Measurements from ENCODE around the gene HECW1. TPM values are rescaled to one million over a fixed set of nuclear protein-coding genes. Genes with fewer than 3 reads are reported as not detected.
A peak's percentile ranks its signal among the peaks of the same experiment; 100 is the strongest.

The HECW1 gene
- total and polyA plus RNA-seq, 2 of the 8 experiments (the other 6 are each of a cell fraction or from before 2014, with no cell fraction given) = 2.9 to 12.7 TPM

DNA sequence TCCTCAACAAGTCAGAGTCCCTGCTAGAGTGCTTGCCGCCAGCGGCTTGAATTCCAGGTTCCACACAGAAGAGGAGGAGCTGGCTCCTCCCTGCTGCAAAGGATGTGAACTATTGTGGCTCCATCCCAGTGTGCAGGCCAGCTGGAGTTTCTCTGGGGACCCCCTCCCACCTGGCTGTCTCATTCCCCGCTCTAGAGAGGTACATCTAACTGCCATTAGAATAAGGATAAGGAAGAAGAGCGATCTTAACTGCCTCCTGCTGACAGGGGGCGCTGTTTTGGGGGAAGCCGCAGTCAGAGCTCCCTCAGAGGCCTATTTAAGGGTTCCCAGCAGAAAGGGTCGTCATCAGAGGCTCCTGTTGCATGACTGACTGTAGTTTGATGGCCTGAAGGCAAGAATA lies 40.8 kb upstream of the HECW1 start:
- CTCF ChIA-PET (ENCODE audit: partially characterized antibody) = interaction anchor here (0.6 to 3.8 kb wide), 52 partner anchors 8 to 754 kb away, joined by 3 to 25 read pairs (median 4); partner anchors contain the start of gene HECW1
- no peak overlapping the region for H2BK12ac ChIP-seq (ENCODE audit: low read depth, low read length)
- DNase-seq (ENCODE audit: low read depth in 1 of 2, low spot score in 2 of 2) = peak; percentile 69 to 90
- H3K9ac ChIP-seq (replicated peaks in 1 of 4; ENCODE audit: extremely low read depth in 1 of 4, low read depth in 3 of 4, low read length in 3 of 4) = no peak overlapping the region
- no peak overlapping the region for H3K23ac ChIP-seq (ENCODE audit: insufficient read length)
- H3K9me3 ChIP-seq (ENCODE audit: insufficient read depth in 2 of 2, low read depth in 1 of 2, low read length in 1 of 2) = no peaks in the 10 kb centered on the region
- H3K4me3 ChIP-seq (ENCODE audit: extremely low read depth in 1 of 4, insufficient read depth in 2 of 4, low read depth in 3 of 4, low read length in 4 of 4) = no peak overlapping the region
- POLR2A ChIA-PET (ENCODE audit: partially characterized antibody) = interaction anchor here (1.1 to 1.2 kb wide), 3 partner anchors 13 to 64 kb away, joined by 3 read pairs; no protein-coding TSS in a partner anchor
- H3K56ac ChIP-seq (replicated peaks; ENCODE audit: insufficient read length, low read depth, low read length) = no peak overlapping the region
- H3K4ac ChIP-seq (replicated peaks; ENCODE audit: insufficient read length, low read depth, low read length) = no peak overlapping the region
- WGBS, 2 experiments (ENCODE audit: extremely low coverage in 1 of 2, insufficient coverage in 1 of 2, insufficient read length in 1 of 2, insufficient replicate concordance in 2 of 2, low coverage in 1 of 2, low lambda C conversion rate in 2 of 2, missing lambda C conversion rate in 1 of 2) = 14% methylated on average over 7 of the region's 7 CpGs; no CpG with 5 or more reads in 1 of the 2 experiments
- peak overlapping the region; percentile 27; the same call in 1 of the 2 replicates for H2BK20ac ChIP-seq (ENCODE audit: low read length)
- H3K79me1 ChIP-seq (ENCODE audit: low read depth, low read length) = no peaks in the 10 kb centered on the region
- H3K4me1 ChIP-seq (replicated peaks in 1 of 4; ENCODE audit: control insufficient read depth in 3 of 4, insufficient read depth in 4 of 4, low read length in 3 of 4) = peaks cover 0 to 3% (median 1%) of the 10 kb centered on the region in 4 experiments; a peak in 3 of 7 replicates
- H3K36me3 ChIP-seq (ENCODE audit: control insufficient read depth in 2 of 4, insufficient read depth in 4 of 4, low read length in 3 of 4) = no peaks in the 10 kb centered on the region
- H2BK5ac ChIP-seq (ENCODE audit: low read depth, low read length) = no peak overlapping the region
- FAIRE-seq = peak; percentile 94
- no peak overlapping the region for H2BK120ac ChIP-seq (replicated peaks; ENCODE audit: low read depth, low read length)
- H3K79me2 ChIP-seq (ENCODE audit: control insufficient read depth in 1 of 2, insufficient read depth in 2 of 2, low read length in 2 of 2) = no peaks in the 10 kb centered on the region
- H2BK15ac ChIP-seq (ENCODE audit: low read length) = no peak overlapping the region
- no peak overlapping the region for H4K8ac ChIP-seq (ENCODE audit: extremely low read depth, insufficient read depth, low read length)
- 0 out of 2 replicates have a peak overlapping the region, but pooled peaks have one; percentile 29 for H3K18ac ChIP-seq (ENCODE audit: extremely low read depth, low read length)
- H4K91ac ChIP-seq (replicated peaks; ENCODE audit: insufficient read length, low read length) = no peak overlapping the region
- H3K27me3 ChIP-seq (replicated peaks in 1 of 4; ENCODE audit: control insufficient read depth in 3 of 4, extremely low read depth in 1 of 4, insufficient read depth in 3 of 4, low read length in 3 of 4) = no peaks in the 10 kb centered on the region
- no peaks in the 10 kb centered on the region for H3K23me2 ChIP-seq (ENCODE audit: low read depth, low read length)
- H4K5ac ChIP-seq (ENCODE audit: insufficient read length, low read depth, low read length) = no peak overlapping the region
- no peak overlapping the region for H2AK5ac ChIP-seq (ENCODE audit: low read depth, low read length)
- H2AFZ ChIP-seq (ENCODE audit: low read length) = peak overlapping the region; percentile 90
- no peak overlapping the region for H3K14ac ChIP-seq (ENCODE audit: insufficient read length)
- no peak overlapping the region for H3K27ac ChIP-seq (ENCODE audit: low read depth, low read length)
- no peak overlapping the region; a peak in 1 of 4 replicates for H3K4me2 ChIP-seq (ENCODE audit: insufficient read depth in 1 of 2, low read depth in 2 of 2, low read length in 2 of 2)
- no peaks in the 10 kb centered on the region for H4K20me1 ChIP-seq (replicated peaks in 1 of 2; ENCODE audit: control insufficient read depth in 1 of 2, insufficient read depth in 2 of 2, low read length in 2 of 2)
- TF ChIP-seq KDM1A (IDR thresholded peaks at IDR 0.05; ENCODE audit: borderline replicate concordance, low read length) (peak; percentile 57; the same call in 1 of the 2 replicates), TAF1 (IDR thresholded peaks at IDR 0.05; ENCODE audit: low read depth, low read length) (0 out of 2 replicates have a peak, but pooled peaks have one; percentile 30), TEAD4 (IDR thresholded peaks at IDR 0.05; ENCODE audit: low read depth, low read length) (peak; percentile 22; the same call in 1 of the 2 replicates), ASH2L (IDR thresholded peaks at IDR 0.05; ENCODE audit: low read length) (no peak), RAD21 (IDR thresholded peaks at IDR 0.05 in 1 of 2, conservative IDR thresholded peaks at IDR 0.05 in 1 of 2; ENCODE audit: low read depth in 2 of 2, low read length in 2 of 2) (peak; percentile 56 to 75), YY1 (IDR thresholded peaks at IDR 0.05; ENCODE audit: low read depth, low read length) (peak; percentile 70; the same call in 1 of the 2 replicates), TAF7 (optimal IDR thresholded peaks at IDR 0.05; ENCODE audit: borderline replicate concordance, low read depth, low read length) (no peak), MAX (IDR thresholded peaks at IDR 0.05) (0 out of 2 replicates have a peak, but pooled peaks have one; percentile 26)
- TF ChIP-seq, protein P1, sequence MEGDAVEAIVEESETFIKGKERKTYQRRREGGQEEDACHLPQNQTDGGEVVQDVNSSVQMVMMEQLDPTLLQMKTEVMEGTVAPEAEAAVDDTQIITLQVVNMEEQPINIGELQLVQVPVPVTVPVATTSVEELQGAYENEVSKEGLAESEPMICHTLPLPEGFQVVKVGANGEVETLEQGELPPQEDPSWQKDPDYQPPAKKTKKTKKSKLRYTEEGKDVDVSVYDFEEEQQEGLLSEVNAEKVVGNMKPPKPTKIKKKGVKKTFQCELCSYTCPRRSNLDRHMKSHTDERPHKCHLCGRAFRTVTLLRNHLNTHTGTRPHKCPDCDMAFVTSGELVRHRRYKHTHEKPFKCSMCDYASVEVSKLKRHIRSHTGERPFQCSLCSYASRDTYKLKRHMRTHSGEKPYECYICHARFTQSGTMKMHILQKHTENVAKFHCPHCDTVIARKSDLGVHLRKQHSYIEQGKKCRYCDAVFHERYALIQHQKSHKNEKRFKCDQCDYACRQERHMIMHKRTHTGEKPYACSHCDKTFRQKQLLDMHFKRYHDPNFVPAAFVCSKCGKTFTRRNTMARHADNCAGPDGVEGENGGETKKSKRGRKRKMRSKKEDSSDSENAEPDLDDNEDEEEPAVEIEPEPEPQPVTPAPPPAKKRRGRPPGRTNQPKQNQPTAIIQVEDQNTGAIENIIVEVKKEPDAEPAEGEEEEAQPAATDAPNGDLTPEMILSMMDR (IDR thresholded peaks at IDR 0.05; ENCODE audit: control extremely low read depth in 1 of 3, insufficient read depth in 1 of 3, low read depth in 1 of 3, low read length in 3 of 3) = peak; percentile 66 to 89 (median 77)

All from H1 (cell line).